ENCODE data around the gene WNT7B. TPM values are rescaled to one million over a fixed set of nuclear protein-coding genes. Genes with fewer than 3 reads are reported as not detected.

Gene WNT7B
- total RNA-seq, 2 donors from 2014 or later = not detected

DNA sequence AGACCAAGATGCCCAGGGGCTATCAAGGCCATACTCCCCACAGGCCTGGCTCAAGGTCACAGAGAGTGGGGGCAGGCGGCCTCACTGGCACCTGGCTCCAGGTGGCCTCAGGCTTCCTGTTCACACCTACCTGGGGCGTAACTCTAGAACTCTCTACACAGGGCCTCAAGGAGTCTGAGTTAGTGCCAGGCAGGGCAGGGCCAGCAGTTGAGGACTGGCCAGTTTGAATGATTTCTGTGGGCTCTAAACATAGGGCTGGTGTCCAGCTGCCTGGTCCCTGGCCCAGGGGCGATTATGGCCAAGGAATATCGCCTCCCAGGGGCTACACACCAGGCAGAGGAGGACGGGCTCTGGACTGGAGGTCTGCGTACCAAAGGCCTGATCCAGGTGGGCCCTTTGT lies 79.2 kb downstream of the WNT7B start:
- no peaks in the 10 kb centered on the region for H3K9me3 ChIP-seq (ENCODE audit: control insufficient read depth, low read length, poor library complexity, severe bottlenecking)
- no peaks in the 10 kb centered on the region for H3K36me3 Mint-ChIP-seq (ENCODE audit: low read depth)
- ATAC-seq (no peak), DNase-seq (no peak)
- H3K27me3 Mint-ChIP-seq = peaks cover 40% of the 10 kb centered on the region
- no peaks in the 10 kb centered on the region for H3K4me1 Mint-ChIP-seq
- no peak overlapping the region for H3K4me3 Mint-ChIP-seq
- H3K27ac Mint-ChIP-seq = no peak overlapping the region

DNA sequence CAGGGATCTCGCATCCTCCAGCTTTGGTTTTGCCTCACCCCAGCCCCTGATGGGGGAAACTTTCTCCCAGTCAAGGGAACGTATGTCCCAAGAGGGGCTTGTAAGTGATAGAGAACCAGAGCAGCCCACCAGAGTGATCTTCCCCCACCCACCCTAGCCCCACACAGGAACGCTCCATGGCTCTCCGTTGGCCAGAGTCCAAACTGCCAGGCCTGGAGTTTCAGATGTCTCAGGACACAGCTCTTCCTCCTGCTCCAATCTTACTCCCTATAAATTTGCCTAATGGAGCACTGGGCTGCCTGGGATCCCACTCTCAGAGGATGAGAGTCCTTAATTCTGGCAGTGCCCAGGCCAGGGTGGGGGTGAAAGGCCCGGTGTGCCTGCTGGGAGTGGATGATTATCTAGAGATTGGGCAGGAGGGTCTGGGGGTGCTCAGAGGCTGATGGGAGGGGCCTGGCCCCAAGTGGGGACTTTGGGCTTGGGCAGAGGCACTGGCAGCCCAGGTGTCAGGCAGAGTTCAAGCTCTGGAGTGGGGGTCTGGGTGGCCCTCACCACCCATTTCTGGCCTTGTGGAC lies 79.9 kb downstream of the WNT7B start:
- Mint-ChIP-seq H3K4me1 (no peaks in the 10 kb centered on the region), H3K36me3 (ENCODE audit: low read depth) (no peaks in the 10 kb centered on the region), H3K27ac (no peak overlapping the region), H3K4me3 (no peak overlapping the region), H3K27me3 (peaks cover 36% of the 10 kb centered on the region)
- no peaks in the 10 kb centered on the region for H3K9me3 ChIP-seq (ENCODE audit: control insufficient read depth, low read length, poor library complexity, severe bottlenecking)
- DNase-seq (no peak), ATAC-seq (no peak)

DNA sequence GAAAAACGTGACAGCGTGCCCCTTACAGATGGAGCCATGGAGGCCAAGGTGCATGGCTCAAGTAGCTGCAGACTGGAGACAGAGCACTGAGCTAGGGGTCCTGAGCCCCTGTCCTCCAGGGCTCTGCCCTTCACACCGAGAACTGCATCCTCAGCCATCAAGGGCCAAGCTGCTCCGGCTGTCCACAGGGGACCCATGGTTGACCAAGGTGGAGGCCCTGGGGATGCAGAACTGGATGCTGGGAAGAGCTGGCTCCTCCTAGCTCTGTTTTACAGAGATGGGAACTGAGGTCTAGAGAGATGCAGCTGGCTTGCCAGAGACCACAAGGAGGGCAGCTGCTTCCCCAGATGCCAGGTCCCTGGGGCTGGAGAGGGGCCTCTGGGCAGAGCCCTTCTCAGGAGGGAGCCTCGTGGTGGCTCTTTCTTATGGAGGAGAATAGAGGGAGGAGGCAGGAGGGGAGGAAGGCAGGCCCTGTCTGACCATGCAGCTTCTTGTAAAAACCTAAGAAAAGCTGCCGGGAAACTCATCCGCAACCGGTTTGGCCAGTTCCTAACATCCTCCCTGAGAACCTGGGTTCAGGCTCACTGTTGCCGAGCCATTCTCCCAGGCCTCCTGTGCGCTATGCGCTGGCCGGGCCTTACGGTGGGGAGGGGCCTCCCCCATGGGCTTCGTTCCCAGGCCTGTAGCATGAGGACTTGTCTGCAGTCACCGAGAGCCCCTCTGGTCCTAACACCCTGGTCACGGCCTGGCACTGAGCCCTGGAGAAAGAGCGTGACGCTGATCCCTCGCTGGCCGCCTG lies 80.6 kb downstream of the WNT7B start:
- no peaks in the 10 kb centered on the region for H3K4me1 Mint-ChIP-seq
- H3K9me3 ChIP-seq (ENCODE audit: control insufficient read depth, low read length, poor library complexity, severe bottlenecking) = no peaks in the 10 kb centered on the region
- no peak for DNase-seq
- no peak overlapping the region for H3K27ac Mint-ChIP-seq
- no peaks in the 10 kb centered on the region for H3K36me3 Mint-ChIP-seq (ENCODE audit: low read depth)
- ATAC-seq = no peak
- H3K4me3 Mint-ChIP-seq = no peak overlapping the region
- peaks cover 36% of the 10 kb centered on the region for H3K27me3 Mint-ChIP-seq

GRCh38 chr22:45895436-45896152 lies 81.4 kb downstream of the WNT7B start:
- no peak for ATAC-seq
- DNase-seq = peak in 1 of 3 donors; percentile 7
- Mint-ChIP-seq H3K4me3 (no peak overlapping the region), H3K36me3 (ENCODE audit: low read depth) (no peaks in the 10 kb centered on the region), H3K4me1 (no peaks in the 10 kb centered on the region), H3K27ac (no peak overlapping the region), H3K27me3 (peaks cover 36% of the 10 kb centered on the region)
- H3K9me3 ChIP-seq (ENCODE audit: control insufficient read depth, low read length, poor library complexity, severe bottlenecking) = no peaks in the 10 kb centered on the region

GRCh38 chr22:45893516-45893915 lies 83.4 kb downstream of the WNT7B start:
- no peak overlapping the region for H3K4me3 Mint-ChIP-seq
- ATAC-seq = peak; percentile 76
- H3K36me3 Mint-ChIP-seq (ENCODE audit: low read depth) = no peaks in the 10 kb centered on the region
- no peaks in the 10 kb centered on the region for H3K9me3 ChIP-seq (ENCODE audit: control insufficient read depth, low read length, poor library complexity, severe bottlenecking)
- DNase-seq = peak in 1 of 3 donors; percentile 2
- H3K4me1 Mint-ChIP-seq = no peaks in the 10 kb centered on the region
- no peak overlapping the region for H3K27ac Mint-ChIP-seq
- peaks cover 22% of the 10 kb centered on the region for H3K27me3 Mint-ChIP-seq

- H3K9me3 ChIP-seq (ENCODE audit: control insufficient read depth, low read length, poor library complexity, severe bottlenecking) = no peaks in the 10 kb centered on the region
- no peak overlapping the region for H3K27ac Mint-ChIP-seq
- H3K4me3 Mint-ChIP-seq = no peak overlapping the region
- H3K4me1 Mint-ChIP-seq = peaks cover 2% of the 10 kb centered on the region
- DNase-seq (peak in 1 of 3 donors; percentile 2), ATAC-seq (no peak)
- H3K36me3 Mint-ChIP-seq (ENCODE audit: low read depth) = no peaks in the 10 kb centered on the region
- H3K27me3 Mint-ChIP-seq = peaks cover 21% of the 10 kb centered on the region
These were observed 84.1 kb downstream of the WNT7B start for GRCh38 chr22:45892681-45893461.

- Mint-ChIP-seq H3K4me3 (no peak overlapping the region), H3K36me3 (ENCODE audit: low read depth) (no peaks in the 10 kb centered on the region), H3K27me3 (peaks cover 20% of the 10 kb centered on the region), H3K4me1 (peaks cover 6% of the 10 kb centered on the region), H3K27ac (no peak overlapping the region)
- ATAC-seq (no peak), DNase-seq (peak in 1 of 3 donors; percentile 7)
- no peaks in the 10 kb centered on the region for H3K9me3 ChIP-seq (ENCODE audit: control insufficient read depth, low read length, poor library complexity, severe bottlenecking)
These were observed 84.9 kb downstream of the WNT7B start for GRCh38 chr22:45891996-45892621.

DNA sequence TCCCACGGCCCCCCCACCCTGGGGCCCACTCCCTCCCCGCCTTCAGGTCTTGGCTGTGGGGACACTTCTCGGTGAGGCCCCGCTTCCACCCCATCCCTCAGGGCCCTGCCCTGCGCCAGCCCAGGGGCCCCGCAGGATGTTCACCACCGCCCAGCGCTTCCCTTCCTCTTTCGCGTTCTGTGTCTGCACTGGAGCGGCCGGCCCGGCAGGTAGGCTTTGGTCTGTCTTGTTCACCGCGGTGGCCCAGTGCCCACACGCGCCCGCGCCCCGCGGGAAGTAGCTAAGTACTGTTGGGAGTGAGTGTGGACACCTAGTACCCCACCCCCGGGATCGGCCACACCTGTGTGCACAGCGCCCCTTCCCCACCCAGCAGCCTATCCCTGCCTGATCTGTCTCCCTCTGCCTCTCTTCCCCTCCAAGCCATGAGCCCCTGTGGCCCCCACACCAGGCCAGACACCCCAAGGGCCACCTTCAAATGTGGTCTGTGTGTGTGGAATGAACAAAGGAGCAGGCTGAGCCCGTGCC lies 85.4 kb downstream of the WNT7B start:
- peak in 1 of 3 donors; percentile 7 for DNase-seq
- ATAC-seq = no peak
- Mint-ChIP-seq H3K36me3 (ENCODE audit: low read depth) (peaks cover under 1% of the 10 kb centered on the region), H3K27me3 (peaks cover 25% of the 10 kb centered on the region), H3K4me3 (no peak overlapping the region), H3K27ac (no peak overlapping the region), H3K4me1 (peaks cover 7% of the 10 kb centered on the region)
- no peaks in the 10 kb centered on the region for H3K9me3 ChIP-seq (ENCODE audit: control insufficient read depth, low read length, poor library complexity, severe bottlenecking)

- DNase-seq = no peak
- H3K27me3 Mint-ChIP-seq = peaks cover 28% of the 10 kb centered on the region
- H3K9me3 ChIP-seq (ENCODE audit: control insufficient read depth, low read length, poor library complexity, severe bottlenecking) = no peaks in the 10 kb centered on the region
- H3K4me1 Mint-ChIP-seq = peaks cover 7% of the 10 kb centered on the region
- H3K4me3 Mint-ChIP-seq = no peak overlapping the region
- no peak overlapping the region for H3K27ac Mint-ChIP-seq
- H3K36me3 Mint-ChIP-seq (ENCODE audit: low read depth) = peaks cover 2% of the 10 kb centered on the region
- ATAC-seq = no peak
These were observed 85.9 kb downstream of the WNT7B start for GRCh38 chr22:45891021-45891421.

GRCh38 chr22:45890351-45890635 lies 86.7 kb downstream of the WNT7B start:
- ATAC-seq (no peak), DNase-seq (no peak)
- H3K4me1 Mint-ChIP-seq = peaks cover 7% of the 10 kb centered on the region
- peaks cover 2% of the 10 kb centered on the region for H3K36me3 Mint-ChIP-seq (ENCODE audit: low read depth)
- no peaks in the 10 kb centered on the region for H3K9me3 ChIP-seq (ENCODE audit: control insufficient read depth, low read length, poor library complexity, severe bottlenecking)
- H3K27me3 Mint-ChIP-seq = peaks cover 31% of the 10 kb centered on the region
- no peak overlapping the region for H3K4me3 Mint-ChIP-seq
- no peak overlapping the region for H3K27ac Mint-ChIP-seq

DNA sequence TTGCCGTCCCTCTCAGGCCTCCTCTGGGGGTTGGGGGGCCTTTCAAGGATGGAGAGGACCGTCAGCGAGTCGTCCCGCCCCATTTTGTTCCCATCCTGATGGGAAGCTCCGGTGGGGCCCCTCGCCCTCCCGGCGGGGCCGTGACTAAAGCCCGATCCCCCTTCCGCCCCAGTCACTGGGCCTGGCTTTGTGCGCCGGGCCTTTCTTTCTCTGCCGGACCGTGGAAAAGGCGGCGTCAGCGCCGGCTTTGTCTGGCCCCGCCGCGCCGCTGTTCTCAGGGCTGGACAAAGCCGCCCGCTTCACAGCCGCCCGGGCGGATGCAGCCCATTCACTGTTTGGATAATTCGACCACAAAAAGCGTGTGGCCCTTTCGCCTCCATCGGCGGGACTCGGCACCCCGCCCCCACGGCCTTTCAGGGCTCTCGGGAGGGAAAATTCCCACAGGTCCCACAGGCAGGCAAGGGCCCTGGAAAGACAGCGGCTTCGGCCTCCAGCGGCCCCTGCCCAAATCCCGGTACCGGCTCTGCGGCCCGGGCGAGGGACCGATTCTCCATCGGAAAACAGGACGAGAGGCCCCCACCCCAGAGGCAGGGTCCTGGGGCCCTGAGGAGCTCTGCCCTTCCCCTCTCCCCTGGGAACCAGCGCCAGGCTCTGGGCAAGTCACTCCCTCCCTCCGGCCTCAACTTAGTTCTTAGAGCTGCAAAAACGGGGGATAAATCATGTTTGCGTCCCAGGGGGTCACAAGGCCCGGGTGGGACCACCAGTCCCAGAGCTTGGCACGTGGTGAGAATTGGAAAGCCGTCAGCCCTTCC lies 87.2 kb downstream of the WNT7B start:
- Mint-ChIP-seq H3K4me1 (peaks cover 7% of the 10 kb centered on the region), H3K4me3 (no peak overlapping the region), H3K36me3 (ENCODE audit: low read depth) (peaks cover 2% of the 10 kb centered on the region), H3K27me3 (peaks cover 33% of the 10 kb centered on the region), H3K27ac (no peak overlapping the region)
- peak in 1 of 3 donors; percentile 1 for DNase-seq
- ATAC-seq = no peak
- no peaks in the 10 kb centered on the region for H3K9me3 ChIP-seq (ENCODE audit: control insufficient read depth, low read length, poor library complexity, severe bottlenecking)

DNA sequence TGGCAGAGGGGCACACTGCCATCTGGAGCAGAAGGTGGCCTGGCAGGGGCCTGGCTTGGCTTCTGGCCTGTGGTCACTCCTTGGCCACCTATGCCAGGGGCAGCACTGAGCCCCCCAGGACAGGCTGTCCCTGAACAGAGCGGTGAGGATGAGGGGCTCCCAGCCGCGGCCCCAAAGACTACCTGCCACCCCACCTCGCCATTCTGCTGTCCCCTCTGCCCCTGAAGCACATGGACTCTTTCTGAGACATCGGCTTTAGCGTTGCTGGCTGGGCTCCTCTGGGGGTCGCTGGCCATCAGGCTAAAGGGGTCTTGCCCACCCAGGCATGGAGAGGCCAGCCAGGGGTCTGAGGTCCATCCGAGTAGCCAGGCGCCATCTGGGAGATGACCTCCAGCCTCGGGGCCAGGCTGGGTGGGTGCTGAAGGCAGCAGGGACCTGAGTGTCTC lies 87.8 kb downstream of the WNT7B start:
- Mint-ChIP-seq H3K4me3 (no peak overlapping the region), H3K27me3 (peaks cover 34% of the 10 kb centered on the region), H3K36me3 (ENCODE audit: low read depth) (peaks cover 2% of the 10 kb centered on the region), H3K27ac (no peak overlapping the region), H3K4me1 (peaks cover 7% of the 10 kb centered on the region)
- ATAC-seq (no peak), DNase-seq (no peak)
- no peaks in the 10 kb centered on the region for H3K9me3 ChIP-seq (ENCODE audit: control insufficient read depth, low read length, poor library complexity, severe bottlenecking)

Data from T-helper 17 cell (primary cell).